Measurements from ENCODE around the gene TPST1. TPM values are rescaled to one million over a fixed set of nuclear protein-coding genes. Genes with fewer than 3 reads are reported as not detected.

Gene TPST1
- total RNA-seq, 1 donor from 2014 or later = 29.6 TPM

DNA sequence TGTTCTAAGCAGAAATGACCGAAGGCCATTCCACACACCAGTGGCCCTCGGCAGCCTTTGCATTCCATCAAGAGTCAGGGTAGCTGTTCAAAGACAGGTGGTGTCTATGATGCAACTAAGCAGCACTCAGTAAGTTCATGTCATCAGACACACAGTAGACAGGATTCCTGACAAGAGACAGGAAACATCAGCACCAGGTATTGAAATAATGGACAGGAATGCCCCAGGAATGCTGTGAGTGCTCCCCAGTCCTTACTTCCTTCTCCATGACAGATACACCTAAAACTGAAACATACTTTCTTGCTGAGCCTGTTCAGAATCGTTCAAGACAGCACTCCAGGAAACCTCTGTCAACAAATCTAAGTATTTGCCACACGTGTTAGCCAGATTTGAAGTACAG lies 204.4 kb downstream of the TPST1 start:
- no peaks in the 10 kb centered on the region for H3K27me3 Mint-ChIP-seq
- peaks cover 2% of the 10 kb centered on the region for H3K9me3 Mint-ChIP-seq (ENCODE audit: low read depth)
- TF ChIP-seq, protein P1, sequence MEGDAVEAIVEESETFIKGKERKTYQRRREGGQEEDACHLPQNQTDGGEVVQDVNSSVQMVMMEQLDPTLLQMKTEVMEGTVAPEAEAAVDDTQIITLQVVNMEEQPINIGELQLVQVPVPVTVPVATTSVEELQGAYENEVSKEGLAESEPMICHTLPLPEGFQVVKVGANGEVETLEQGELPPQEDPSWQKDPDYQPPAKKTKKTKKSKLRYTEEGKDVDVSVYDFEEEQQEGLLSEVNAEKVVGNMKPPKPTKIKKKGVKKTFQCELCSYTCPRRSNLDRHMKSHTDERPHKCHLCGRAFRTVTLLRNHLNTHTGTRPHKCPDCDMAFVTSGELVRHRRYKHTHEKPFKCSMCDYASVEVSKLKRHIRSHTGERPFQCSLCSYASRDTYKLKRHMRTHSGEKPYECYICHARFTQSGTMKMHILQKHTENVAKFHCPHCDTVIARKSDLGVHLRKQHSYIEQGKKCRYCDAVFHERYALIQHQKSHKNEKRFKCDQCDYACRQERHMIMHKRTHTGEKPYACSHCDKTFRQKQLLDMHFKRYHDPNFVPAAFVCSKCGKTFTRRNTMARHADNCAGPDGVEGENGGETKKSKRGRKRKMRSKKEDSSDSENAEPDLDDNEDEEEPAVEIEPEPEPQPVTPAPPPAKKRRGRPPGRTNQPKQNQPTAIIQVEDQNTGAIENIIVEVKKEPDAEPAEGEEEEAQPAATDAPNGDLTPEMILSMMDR (IDR thresholded peaks at IDR 0.05; ENCODE audit: unreplicated experiment) = no peak
- peaks cover 9% of the 10 kb centered on the region for H3K4me1 Mint-ChIP-seq (ENCODE audit: low read depth)
- DNase-seq (ENCODE audit: low spot score, unreplicated experiment) = no peak
- peaks cover 3% of the 10 kb centered on the region for H3K36me3 Mint-ChIP-seq (ENCODE audit: insufficient read depth)
- H3K27ac Mint-ChIP-seq = no peak overlapping the region
- no peak overlapping the region for H3K4me3 Mint-ChIP-seq (ENCODE audit: low read depth)

Other genes with a start within 250 kb of the TPST1 start
- gene GUSB, start 223.1 kb upstream of the TPST1 start, total RNA-seq = 53.9 and 60.8 TPM in 2 replicates
- 35.9 and 37.5 TPM in 2 replicates for gene ASL, start 129.5 kb upstream of the TPST1 start, total RNA-seq
- gene CRCP, start 90.5 kb upstream of the TPST1 start, total RNA-seq = 32.4 and 34.8 TPM in 2 replicates